Thoracic aorta (tissue), 2 donors: ENCODE measurements around the gene GTF2IRD1. TPM values are rescaled to one million over a fixed set of nuclear protein-coding genes. Genes with fewer than 3 reads are reported as not detected.
A peak's percentile ranks its signal among the peaks of the same experiment; 100 is the strongest.

Experiments
- ATAC-seq: fragments of 150-250 bp; one replicate; pipeline ENCODE4 v1.8.0; 2017; ENCODE audit warnings: low read depth; ENCODE audit not compliant: insufficient number of reproducible peaks, low FRiP score
- DNase-seq: peaks from one replicate; pipeline ENCODE4 v3.0.0-alpha.2; 2020; ENCODE audit warnings: low spot score
- H3K27ac ChIP-seq, 2 donors: fragments of 200-600 bp; sonication (generic); 1 replicate in 1 of 2; 2 replicates in 1 of 2; pipeline ENCODE4 v1.5.1; 2016; ENCODE audit warnings: mild to moderate bottlenecking in 2 of 2, moderate library complexity in 2 of 2
- H3K27me3 ChIP-seq: fragments of 200-600 bp; sonication (generic); replicated peaks from 2 replicates; pipeline ENCODE4 v1.6.0; 2016; ENCODE audit warnings: mild to moderate bottlenecking; ENCODE audit not compliant: insufficient read depth
- H3K36me3 ChIP-seq: fragments of 200-600 bp; sonication (generic); one replicate; pipeline ENCODE4 v1.5.1; 2016
- H3K4me1 ChIP-seq, 2 donors: fragments of 200-600 bp; sonication (generic); 1 replicate in 1 of 2; 2 replicates in 1 of 2; pipeline versions ENCODE4 v1.5.1 to v1.6.0; 2016; ENCODE audit warnings: low read depth in 2 of 2, mild to moderate bottlenecking in 1 of 2; ENCODE audit not compliant: control insufficient read depth in 1 of 2
- H3K4me3 ChIP-seq: fragments of 200-600 bp; sonication (generic); 2 replicates; pipeline ENCODE4 v1.5.1; 2016; ENCODE audit warnings: mild to moderate bottlenecking
- H3K9me3 ChIP-seq: fragments of 200-600 bp; sonication (generic); 2 replicates; pipeline ENCODE4 v1.5.1; 2016
- total RNA-seq, 2 donors: library from RNA; depleted of rRNA; stranded (reverse); fragments of >200 nt; gene quantifications; one replicate each; pipeline versions ENCODE4 v1.1.0 to v1.2.3, GENCODE V29; 2016
- TF ChIP-seq, protein P1 (sequence below): fragments of 200-600 bp; sonication (generic); IDR thresholded peaks from one replicate; pipeline ENCODE4 v1.5.1; 2019; ENCODE audit warnings: antibody characterized with exemption

GTF2IRD1 gene
- total RNA-seq, 2 donors from 2014 or later = 7.0 to 14.4 TPM

DNA sequence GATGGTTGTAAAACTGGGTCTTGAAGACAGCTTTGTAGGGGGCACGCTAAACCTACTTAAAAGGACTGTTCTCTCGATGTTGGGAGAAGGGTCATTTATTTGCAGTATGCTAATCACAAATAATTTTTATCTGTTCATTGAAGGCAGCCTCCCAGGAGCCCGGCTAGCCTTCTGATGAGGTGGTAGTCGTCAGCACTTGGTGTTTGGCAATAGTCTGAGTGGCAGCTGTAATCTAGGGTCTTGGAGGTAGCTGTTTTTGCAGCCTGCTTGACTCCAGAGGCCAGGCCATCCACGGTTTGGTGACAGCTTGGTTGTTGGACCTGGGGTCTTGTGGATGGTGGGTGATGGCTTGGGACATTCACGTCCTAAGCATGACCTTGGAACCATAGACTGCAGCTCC is 2.2 kb downstream of the GTF2IRD1 start:
- no peaks in the 10 kb centered on the region for H3K27me3 ChIP-seq
- H3K4me1 ChIP-seq = peaks cover 8 to 22% of the 10 kb centered on the region in 2 donors
- DNase-seq (no peak), ATAC-seq (no peak)
- no peaks in the 10 kb centered on the region for H3K9me3 ChIP-seq
- TF ChIP-seq, protein P1, sequence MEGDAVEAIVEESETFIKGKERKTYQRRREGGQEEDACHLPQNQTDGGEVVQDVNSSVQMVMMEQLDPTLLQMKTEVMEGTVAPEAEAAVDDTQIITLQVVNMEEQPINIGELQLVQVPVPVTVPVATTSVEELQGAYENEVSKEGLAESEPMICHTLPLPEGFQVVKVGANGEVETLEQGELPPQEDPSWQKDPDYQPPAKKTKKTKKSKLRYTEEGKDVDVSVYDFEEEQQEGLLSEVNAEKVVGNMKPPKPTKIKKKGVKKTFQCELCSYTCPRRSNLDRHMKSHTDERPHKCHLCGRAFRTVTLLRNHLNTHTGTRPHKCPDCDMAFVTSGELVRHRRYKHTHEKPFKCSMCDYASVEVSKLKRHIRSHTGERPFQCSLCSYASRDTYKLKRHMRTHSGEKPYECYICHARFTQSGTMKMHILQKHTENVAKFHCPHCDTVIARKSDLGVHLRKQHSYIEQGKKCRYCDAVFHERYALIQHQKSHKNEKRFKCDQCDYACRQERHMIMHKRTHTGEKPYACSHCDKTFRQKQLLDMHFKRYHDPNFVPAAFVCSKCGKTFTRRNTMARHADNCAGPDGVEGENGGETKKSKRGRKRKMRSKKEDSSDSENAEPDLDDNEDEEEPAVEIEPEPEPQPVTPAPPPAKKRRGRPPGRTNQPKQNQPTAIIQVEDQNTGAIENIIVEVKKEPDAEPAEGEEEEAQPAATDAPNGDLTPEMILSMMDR = no peak
- H3K4me3 ChIP-seq = no peak overlapping the region
- peak overlapping the region in 1 of 2 donors; percentile 62 for H3K27ac ChIP-seq
- no peaks in the 10 kb centered on the region for H3K36me3 ChIP-seq

DNA sequence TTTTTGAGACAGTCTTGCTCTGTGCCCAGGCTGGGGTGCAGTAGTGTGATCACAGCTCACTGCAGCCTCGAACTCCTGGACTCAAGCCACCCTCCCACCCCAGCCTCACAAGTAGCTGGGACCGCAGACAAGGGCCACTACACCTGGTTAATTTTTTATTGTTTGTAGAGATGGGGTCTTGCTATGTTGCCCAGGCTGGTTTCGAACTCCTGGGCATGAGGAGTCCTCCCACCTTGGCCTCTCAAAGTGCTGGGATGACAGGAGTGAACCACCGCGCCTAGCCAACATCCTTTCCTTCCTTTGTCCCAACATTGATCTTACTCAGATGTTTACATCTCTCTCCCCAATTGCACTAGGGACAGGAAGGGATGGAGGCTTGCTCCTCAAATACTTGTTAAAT is 3.3 kb downstream of the GTF2IRD1 start:
- DNase-seq (no peak), ATAC-seq (no peak)
- TF ChIP-seq, protein P1 = no peak
- Histone ChIP-seq H3K4me1 (peaks cover 8 to 22% of the 10 kb centered on the region in 2 donors), H3K4me3 (no peak overlapping the region), H3K27ac (no peak overlapping the region), H3K9me3 (no peaks in the 10 kb centered on the region), H3K36me3 (no peaks in the 10 kb centered on the region), H3K27me3 (no peaks in the 10 kb centered on the region)

DNA sequence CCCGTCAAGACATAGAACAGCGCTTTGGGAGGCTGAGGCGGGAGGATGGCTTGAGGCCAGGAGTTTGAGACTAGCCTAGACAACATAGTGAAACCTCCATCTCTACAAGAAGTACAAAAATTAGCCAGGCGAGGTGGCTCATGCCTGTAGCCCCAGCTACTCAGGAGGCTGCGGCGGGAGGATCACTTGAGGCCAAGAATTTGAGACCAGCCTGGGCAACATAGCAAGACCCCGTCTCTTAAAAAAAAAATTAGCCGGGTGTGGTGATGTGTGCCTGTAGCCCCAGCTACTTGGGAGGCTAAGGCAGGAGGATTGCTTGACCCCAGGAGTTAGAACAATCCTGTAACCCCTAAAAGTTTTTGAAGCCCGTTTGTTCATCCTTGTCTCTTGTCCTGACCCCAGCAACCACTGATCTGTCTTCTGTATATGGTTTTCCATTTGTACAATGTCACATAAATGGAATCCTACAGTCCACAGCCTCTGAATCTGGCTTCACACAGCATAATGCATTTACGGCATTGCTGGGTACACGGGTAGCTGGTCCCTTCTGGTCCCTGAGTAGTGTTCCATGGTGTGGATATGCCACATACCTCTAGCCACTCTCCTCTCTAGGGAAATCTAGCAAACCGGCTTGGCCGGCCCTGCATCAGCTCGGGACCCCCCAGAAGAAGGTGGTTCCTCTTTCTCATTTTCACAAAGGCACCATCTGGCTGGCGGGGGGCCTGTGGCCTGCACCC is 8.4 kb downstream of the GTF2IRD1 start:
- Histone ChIP-seq H3K4me3 (no peak overlapping the region), H3K9me3 (no peaks in the 10 kb centered on the region), H3K27me3 (no peaks in the 10 kb centered on the region), H3K36me3 (no peaks in the 10 kb centered on the region), H3K27ac (no peak overlapping the region), H3K4me1 (no peaks in the 10 kb centered on the region)
- TF ChIP-seq, protein P1 = no peak
- no peak for DNase-seq
- no peak for ATAC-seq

DNA sequence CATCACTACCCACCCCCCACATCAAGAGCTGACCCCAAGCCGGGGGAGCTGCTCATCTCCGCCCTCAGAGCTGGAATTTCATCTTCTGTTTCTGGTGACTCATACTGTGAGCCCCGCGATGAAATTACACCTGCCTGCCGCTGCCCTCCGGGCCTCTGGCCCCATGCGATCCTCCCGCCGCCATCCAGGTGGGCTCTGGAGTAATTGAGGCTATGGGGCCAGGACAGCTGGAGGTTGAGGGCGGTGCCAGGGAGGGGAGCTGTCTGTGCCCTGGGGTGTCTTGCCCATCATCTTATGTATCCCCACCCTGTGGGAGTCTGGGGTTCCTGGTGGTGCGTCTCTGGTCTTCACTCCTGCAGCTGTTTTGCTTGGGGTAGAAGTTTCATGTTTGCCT is 9.0 kb downstream of the GTF2IRD1 start:
- Histone ChIP-seq H3K27ac (no peak overlapping the region), H3K4me1 (no peaks in the 10 kb centered on the region), H3K27me3 (no peaks in the 10 kb centered on the region), H3K9me3 (no peaks in the 10 kb centered on the region), H3K4me3 (no peak overlapping the region), H3K36me3 (no peaks in the 10 kb centered on the region)
- ATAC-seq (no peak), DNase-seq (no peak)
- TF ChIP-seq, protein P1 = no peak

DNA sequence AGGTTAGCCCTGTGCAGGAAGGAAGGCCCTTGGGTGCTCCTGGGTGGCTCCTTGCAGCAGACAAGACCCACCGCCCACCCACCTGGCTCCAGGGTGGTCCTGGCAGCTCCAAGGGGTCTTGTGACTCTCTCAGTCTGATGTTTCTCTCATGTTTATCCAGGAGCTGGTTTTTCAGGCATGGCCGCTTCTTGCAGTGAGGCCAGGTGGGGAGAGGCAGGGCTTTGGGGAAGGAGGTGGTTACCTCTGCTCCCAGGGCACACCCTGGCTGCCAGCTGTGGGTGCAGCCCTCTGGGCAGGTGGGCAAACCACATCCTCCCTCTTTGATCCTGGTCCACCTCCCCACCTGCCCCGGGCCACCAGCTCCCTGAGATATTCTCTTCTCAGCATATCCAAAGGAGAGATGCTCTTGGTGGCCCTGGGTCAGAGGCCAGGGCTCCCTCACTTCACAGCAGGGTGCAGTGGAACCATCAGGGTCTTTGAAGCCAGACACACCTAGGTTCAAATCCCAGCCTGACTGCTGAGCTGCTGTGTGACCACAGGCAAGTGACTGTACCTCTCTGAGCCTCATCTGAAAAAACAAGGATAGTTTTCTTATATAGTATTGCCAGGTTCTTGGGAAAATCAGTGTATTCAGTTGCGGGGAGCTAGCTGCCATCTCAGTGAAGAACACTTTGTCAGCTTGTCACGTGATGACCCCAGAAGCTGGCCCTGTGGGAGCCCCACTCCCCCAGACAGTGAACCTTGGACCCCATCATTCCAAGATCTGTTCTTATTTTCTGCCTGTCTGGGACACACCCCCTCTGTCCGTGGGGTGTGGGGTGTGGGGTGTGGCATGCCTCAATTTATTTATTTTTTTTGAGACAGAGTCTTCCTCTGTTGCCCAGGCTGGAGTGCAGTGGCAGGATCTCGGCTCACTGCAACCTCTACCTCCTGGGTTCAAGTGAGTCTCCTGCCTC is 11.5 kb downstream of the GTF2IRD1 start:
- no peak overlapping the region for H3K27ac ChIP-seq
- H3K4me1 ChIP-seq = no peaks in the 10 kb centered on the region
- TF ChIP-seq, protein P1 = no peak
- H3K4me3 ChIP-seq = no peak overlapping the region
- no peaks in the 10 kb centered on the region for H3K9me3 ChIP-seq
- no peak for DNase-seq
- no peaks in the 10 kb centered on the region for H3K27me3 ChIP-seq
- no peak for ATAC-seq
- no peaks in the 10 kb centered on the region for H3K36me3 ChIP-seq
